ENCODE data around the gene IDUA. TPM values are rescaled to one million over a fixed set of nuclear protein-coding genes. Genes with fewer than 3 reads are reported as not detected.

The IDUA gene
- total and polyA plus RNA-seq, 2 of the 4 experiments (the other 2 are of a cell fraction) = 0.72 to 12.5 TPM

GRCh38 chr4:968221-968620, 18.6 kb upstream of the IDUA start:
- H3K9ac ChIP-seq (ENCODE audit: low read depth, low read length) = no peak overlapping the region
- H3K9me1 ChIP-seq (ENCODE audit: insufficient read depth, low read length) = no peaks in the 10 kb centered on the region; the same call in 1 of the 2 replicates
- TF ChIP-seq MAFK (IDR thresholded peaks at IDR 0.05; ENCODE audit: low read depth, low read length) (no peak), FOS (IDR thresholded peaks at IDR 0.05; ENCODE audit: low read depth, low read length) (no peak), RAD21 (IDR thresholded peaks at IDR 0.05; ENCODE audit: low read length) (no peak), CEBPB (IDR thresholded peaks at IDR 0.05; ENCODE audit: low read depth, low read length) (no peak), CTCF (conservative IDR thresholded peaks at IDR 0.05; ENCODE audit: low read depth, low read length) (no peak), USF2 (IDR thresholded peaks at IDR 0.05; ENCODE audit: low read depth, low read length) (no peak), MXI1 (IDR thresholded peaks at IDR 0.05; ENCODE audit: borderline replicate concordance, low read depth, low read length) (no peak), RFX5 (IDR thresholded peaks at IDR 0.05; ENCODE audit: low read depth, low read length) (no peak), CHD1 (IDR thresholded peaks at IDR 0.05; ENCODE audit: low read depth, low read length) (no peak)
- ATAC-seq (ENCODE audit: low read depth) (no peak), DNase-seq (no peak)
- intact Hi-C loops (cut with micrococcal nuclease) = no loop called here
- CTCF ChIA-PET = no interaction called here
- no peak overlapping the region for H4K91ac ChIP-seq (ENCODE audit: insufficient read depth, low read depth, low read length)
- WGBS, 2 experiments (ENCODE audit: extremely low coverage in 2 of 2, insufficient read length in 1 of 2) = no CpG with 5 or more reads among the region's 24 CpGs
- no peak overlapping the region for H3K4ac ChIP-seq (ENCODE audit: low read depth, low read length)
- peaks cover 4% of the 10 kb centered on the region; the same call in 1 of the 2 replicates for H3K4me1 ChIP-seq (ENCODE audit: control insufficient read depth, insufficient read depth, low read length)
- no peak overlapping the region for H2BK120ac ChIP-seq (ENCODE audit: low read depth, low read length)
- peaks cover 33% of the 10 kb centered on the region; the same call in 1 of the 2 replicates for H3K36me3 ChIP-seq (ENCODE audit: control insufficient read depth, insufficient read depth, low read length)
- H2BK5ac ChIP-seq (ENCODE audit: low read depth, low read length, poor library complexity, severe bottlenecking) = no peak overlapping the region
- no peak overlapping the region for H3K23ac ChIP-seq (ENCODE audit: low read depth, low read length)
- no peaks in the 10 kb centered on the region for H3K27me3 ChIP-seq (ENCODE audit: control insufficient read depth, insufficient read depth, low read length)
- no TSS peak for BruUV-seq (replicated peaks)
- no peak overlapping the region for H3K56ac ChIP-seq (ENCODE audit: extremely low read depth, insufficient read depth, low read length)
- H3K18ac ChIP-seq (ENCODE audit: low read depth, low read length) = no peak overlapping the region
- no peak overlapping the region for H4K8ac ChIP-seq (ENCODE audit: low read depth in 2 of 2, low read length in 2 of 2)
- no peak overlapping the region for H3K4me3 ChIP-seq (ENCODE audit: insufficient read depth, low read depth, low read length)
- no peak overlapping the region for H2AK9ac ChIP-seq (replicated peaks; ENCODE audit: low read depth, low read length, poor library complexity)
- in situ Hi-C loops (cut with MboI; ENCODE audit: low sequenced_read_pairs) = no loop called here
- H2AK5ac ChIP-seq (ENCODE audit: low read depth, low read length) = no peak overlapping the region
- peaks cover 13 to 24% of the 10 kb centered on the region in 2 experiments; a peak in 3 of 4 replicates for H3K79me1 ChIP-seq (ENCODE audit: low read depth in 1 of 2, low read length in 2 of 2)
- H4K20me1 ChIP-seq (ENCODE audit: insufficient read depth, low read length) = peaks cover 32% of the 10 kb centered on the region
- POLR2A ChIA-PET (ENCODE audit: unreplicated experiment) = no interaction called here
- dilution Hi-C loops (cut with HindIII; ENCODE audit: low sequenced_read_pairs, unreplicated experiment) = no loop called here
- H3K9me3 ChIP-seq (ENCODE audit: control insufficient read depth, insufficient read depth, low read length) = no peaks in the 10 kb centered on the region
- H2BK15ac ChIP-seq (ENCODE audit: low read depth, low read length) = no peak overlapping the region
- no peak overlapping the region for H2AFZ ChIP-seq (replicated peaks; ENCODE audit: low read length, poor library complexity)
- no peak overlapping the region for H4K5ac ChIP-seq (ENCODE audit: low read depth, low read length)
- no peak overlapping the region for H3K4me2 ChIP-seq (ENCODE audit: low read depth, low read length)
- no peak overlapping the region for H3K27ac ChIP-seq (ENCODE audit: insufficient read depth, low read length)
- H2BK20ac ChIP-seq (ENCODE audit: low read depth, low read length) = no peak overlapping the region
- no peak overlapping the region for H3K14ac ChIP-seq (replicated peaks; ENCODE audit: low read depth, low read length)
